Measurements from ENCODE around the gene PLA2G4D. TPM values are rescaled to one million over a fixed set of nuclear protein-coding genes. Genes with fewer than 3 reads are reported as not detected.

Gene PLA2G4D
- total RNA-seq, 6 experiments from 2014 or later: not detected

DNA sequence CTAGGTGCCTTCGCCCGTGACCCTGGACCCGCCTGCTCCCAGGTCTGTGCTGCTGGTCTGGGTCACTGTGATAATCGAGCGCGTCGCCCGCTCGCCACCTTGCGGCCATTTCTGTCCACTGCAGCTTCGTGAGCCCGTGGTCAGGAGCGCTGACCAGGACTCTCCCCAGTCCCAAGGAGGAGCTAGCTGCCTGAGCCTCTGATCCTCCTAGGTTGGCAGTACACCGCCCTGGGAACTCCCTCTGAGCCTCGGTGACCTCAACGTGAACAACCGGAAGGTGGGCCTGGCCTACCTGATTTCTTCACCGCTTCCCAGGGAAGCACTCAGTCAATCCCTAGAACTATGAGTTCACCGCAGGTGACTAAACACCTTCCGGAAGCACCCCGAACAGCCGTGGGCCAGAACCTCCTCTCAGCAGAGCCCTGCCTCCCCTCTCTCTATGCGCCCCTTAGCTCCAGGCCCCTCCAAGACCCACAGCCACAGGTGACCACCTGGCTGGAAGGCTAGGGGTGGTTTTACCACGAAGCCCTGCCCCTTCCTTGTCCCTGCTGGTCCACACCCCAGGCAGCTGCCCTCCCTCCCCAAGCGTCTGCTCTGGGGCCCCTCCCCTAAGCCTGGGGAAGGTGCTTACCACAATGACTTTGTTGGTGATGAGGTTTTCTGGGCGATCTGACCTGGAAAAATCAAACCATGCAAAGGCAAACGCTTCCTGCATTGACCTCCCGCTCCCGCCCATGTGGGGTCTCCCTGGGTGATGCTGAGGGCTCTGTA lies 9.7 kb downstream of the PLA2G4D start:
- no peak overlapping the region for H3K4me3 Mint-ChIP-seq

GRCh38 chr15:42083916-42084315 lies 10.4 kb downstream of the PLA2G4D start:
- Mint-ChIP-seq H3K36me3 (ENCODE audit: low read depth) (no peaks in the 10 kb centered on the region), H3K9me3 (no peaks in the 10 kb centered on the region), H3K4me3 (no peak overlapping the region), H3K27ac (no peak overlapping the region), H3K27me3 (ENCODE audit: insufficient read depth) (peaks cover 50% of the 10 kb centered on the region), H3K4me1 (ENCODE audit: low read depth) (no peaks in the 10 kb centered on the region)
- TF ChIP-seq, protein P1, sequence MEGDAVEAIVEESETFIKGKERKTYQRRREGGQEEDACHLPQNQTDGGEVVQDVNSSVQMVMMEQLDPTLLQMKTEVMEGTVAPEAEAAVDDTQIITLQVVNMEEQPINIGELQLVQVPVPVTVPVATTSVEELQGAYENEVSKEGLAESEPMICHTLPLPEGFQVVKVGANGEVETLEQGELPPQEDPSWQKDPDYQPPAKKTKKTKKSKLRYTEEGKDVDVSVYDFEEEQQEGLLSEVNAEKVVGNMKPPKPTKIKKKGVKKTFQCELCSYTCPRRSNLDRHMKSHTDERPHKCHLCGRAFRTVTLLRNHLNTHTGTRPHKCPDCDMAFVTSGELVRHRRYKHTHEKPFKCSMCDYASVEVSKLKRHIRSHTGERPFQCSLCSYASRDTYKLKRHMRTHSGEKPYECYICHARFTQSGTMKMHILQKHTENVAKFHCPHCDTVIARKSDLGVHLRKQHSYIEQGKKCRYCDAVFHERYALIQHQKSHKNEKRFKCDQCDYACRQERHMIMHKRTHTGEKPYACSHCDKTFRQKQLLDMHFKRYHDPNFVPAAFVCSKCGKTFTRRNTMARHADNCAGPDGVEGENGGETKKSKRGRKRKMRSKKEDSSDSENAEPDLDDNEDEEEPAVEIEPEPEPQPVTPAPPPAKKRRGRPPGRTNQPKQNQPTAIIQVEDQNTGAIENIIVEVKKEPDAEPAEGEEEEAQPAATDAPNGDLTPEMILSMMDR (IDR thresholded peaks at IDR 0.05): no peak
- no peak for DNase-seq

More for the DNA sequence above, 9.7 kb downstream of the PLA2G4D start:
- peak; percentile 41 for DNase-seq
- no peaks in the 10 kb centered on the region for H3K36me3 Mint-ChIP-seq (ENCODE audit: low read depth)
- H3K4me1 Mint-ChIP-seq (ENCODE audit: low read depth): no peaks in the 10 kb centered on the region
- TF ChIP-seq, protein P1 (IDR thresholded peaks at IDR 0.05): peak; percentile 96
- H3K27ac Mint-ChIP-seq: no peak overlapping the region
- H3K9me3 Mint-ChIP-seq: no peaks in the 10 kb centered on the region
- H3K27me3 Mint-ChIP-seq (ENCODE audit: insufficient read depth): peaks cover 56% of the 10 kb centered on the region

DNA sequence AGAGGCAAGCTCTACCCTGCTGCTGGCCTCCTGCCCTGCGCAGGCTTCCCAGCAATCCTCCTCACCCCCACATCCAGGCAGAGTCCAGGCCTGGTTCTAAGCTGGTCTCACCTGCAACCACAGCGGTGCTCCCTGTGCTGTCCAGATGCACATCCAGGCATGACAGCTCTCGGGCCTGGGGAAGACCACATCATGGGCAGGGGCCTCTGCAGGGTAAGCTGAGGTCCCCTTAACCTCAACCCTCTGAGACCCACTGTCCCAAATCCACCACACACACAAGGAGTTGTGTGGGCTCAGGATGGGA lies 10.8 kb downstream of the PLA2G4D start:
- no peak overlapping the region for H3K27ac Mint-ChIP-seq
- no peaks in the 10 kb centered on the region for H3K4me1 Mint-ChIP-seq (ENCODE audit: low read depth)
- TF ChIP-seq, protein P1 (IDR thresholded peaks at IDR 0.05): no peak
- H3K27me3 Mint-ChIP-seq (ENCODE audit: insufficient read depth): peaks cover 48% of the 10 kb centered on the region
- H3K4me3 Mint-ChIP-seq: no peak overlapping the region
- no peaks in the 10 kb centered on the region for H3K36me3 Mint-ChIP-seq (ENCODE audit: low read depth)
- no peaks in the 10 kb centered on the region for H3K9me3 Mint-ChIP-seq
- no peak for DNase-seq

DNA sequence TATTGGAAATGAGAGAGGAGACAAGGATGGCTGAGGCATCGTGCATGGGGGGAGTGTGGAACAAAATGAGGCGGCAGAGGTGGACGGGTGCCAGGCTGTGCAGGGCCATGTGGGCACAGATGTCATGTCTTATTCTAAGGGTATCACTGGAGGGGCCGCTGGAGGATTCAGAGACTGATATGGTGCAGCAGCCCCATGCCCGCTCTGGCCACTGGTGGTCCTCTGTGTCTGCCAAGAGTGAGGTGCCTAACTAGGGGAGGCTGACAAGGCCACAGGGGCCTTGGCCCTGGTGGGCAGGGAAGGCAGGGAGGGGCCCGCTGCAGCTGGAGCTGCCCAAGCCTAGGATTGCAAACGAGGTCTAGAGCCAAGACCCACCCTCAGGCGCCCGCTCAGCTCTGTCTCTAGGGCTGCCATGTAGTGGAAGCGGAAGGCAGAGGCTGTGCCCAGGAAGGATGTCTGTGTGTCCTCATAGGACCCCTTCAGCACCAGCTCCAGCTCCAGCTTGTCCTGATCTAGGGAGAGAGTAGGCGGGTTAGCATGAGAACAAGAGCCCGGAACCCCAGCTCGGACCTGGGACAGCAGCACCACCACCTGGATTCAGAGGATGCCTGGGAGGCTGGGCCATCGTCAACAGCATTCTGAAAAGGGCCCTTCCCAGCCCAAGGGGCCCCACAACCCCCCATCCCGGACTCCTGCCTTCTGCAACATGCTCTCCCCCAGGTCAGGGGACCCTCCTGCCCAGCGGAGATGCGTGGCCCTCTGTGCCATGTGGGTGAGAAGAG lies 11.3 kb downstream of the PLA2G4D start:
- Mint-ChIP-seq H3K27me3 (ENCODE audit: insufficient read depth) (peaks cover 44% of the 10 kb centered on the region), H3K9me3 (no peaks in the 10 kb centered on the region), H3K36me3 (ENCODE audit: low read depth) (no peaks in the 10 kb centered on the region), H3K4me1 (ENCODE audit: low read depth) (no peaks in the 10 kb centered on the region), H3K27ac (no peak overlapping the region), H3K4me3 (no peak overlapping the region)
- no peak for DNase-seq
- TF ChIP-seq, protein P1 (IDR thresholded peaks at IDR 0.05): no peak

DNA sequence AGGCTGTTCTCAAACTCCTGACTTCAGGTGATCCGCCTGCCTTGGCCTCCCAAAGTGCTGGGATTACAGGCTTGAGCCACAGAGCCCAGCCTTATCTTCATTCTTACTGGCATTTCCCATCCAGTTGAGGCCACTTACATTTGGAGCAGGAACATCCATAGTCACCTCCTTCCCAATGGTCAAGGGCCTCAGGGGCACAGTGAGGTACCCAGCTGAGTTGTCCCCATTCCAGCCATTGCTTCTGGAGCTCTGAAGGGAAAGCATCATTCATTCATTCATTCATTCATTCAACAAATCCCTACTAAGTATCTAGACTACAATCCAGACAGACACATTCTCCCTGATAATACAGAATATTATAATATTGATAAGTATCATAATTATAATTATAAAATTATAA lies 12.2 kb downstream of the PLA2G4D start:
- Mint-ChIP-seq H3K4me3 (no peak overlapping the region), H3K4me1 (ENCODE audit: low read depth) (no peaks in the 10 kb centered on the region), H3K9me3 (no peaks in the 10 kb centered on the region), H3K36me3 (ENCODE audit: low read depth) (no peaks in the 10 kb centered on the region), H3K27me3 (ENCODE audit: insufficient read depth) (peaks cover 44% of the 10 kb centered on the region), H3K27ac (no peak overlapping the region)
- no peak for DNase-seq
- TF ChIP-seq, protein P1 (IDR thresholded peaks at IDR 0.05): no peak
